Prostate gland (tissue), 2 donors: ENCODE data around the gene FUBP3. TPM values are rescaled to one million over a fixed set of nuclear protein-coding genes. Genes with fewer than 3 reads are reported as not detected.

Experiments
- DNase-seq: peaks from one replicate; pipeline ENCODE4 v3.0.0-alpha.2; 2019; ENCODE audit warnings: low spot score
- H3K27ac ChIP-seq, 2 donors: fragments of 200-600 bp; sonication (generic); 2 replicates each; pipeline ENCODE4 v1.5.1; 2017 to 2019
- H3K27me3 ChIP-seq: fragments of 200-600 bp; sonication (generic); replicated peaks from 2 replicates; pipeline ENCODE4 v1.5.1; 2019; ENCODE audit not compliant: insufficient read depth
- H3K36me3 ChIP-seq, 2 donors: fragments of 200-600 bp; sonication (generic); 1 replicate in 1 of 2; 2 replicates in 1 of 2; pipeline versions ENCODE4 v1.5.1 to v1.8.1; 2017 to 2019
- H3K4me1 ChIP-seq: fragments of 200-600 bp; sonication (generic); replicated peaks from 2 replicates; pipeline ENCODE4 v1.5.1; 2019
- H3K4me3 ChIP-seq, 2 donors: fragments of 200-600 bp; sonication (generic); 2 replicates each; pipeline ENCODE4 v1.5.1; 2017 to 2019
- H3K9me3 ChIP-seq: fragments of 200-600 bp; sonication (generic); 2 replicates; pipeline ENCODE4 v1.5.1; 2017
- CTCF ChIP-seq, 4 experiments: fragments of 200-600 bp in 2 of 4; fragments of 450-650 bp in 2 of 4; sonication (generic) in 2 of 4; IDR thresholded peaks; 1 replicate in 3 of 4; 2 replicates in 1 of 4; pipeline ENCODE4 v1.5.1; 2016 to 2019; ENCODE audit warnings: antibody characterized with exemption in 4 of 4, mild to moderate bottlenecking in 2 of 4, moderate library complexity in 2 of 4
- POLR2A ChIP-seq: fragments of 450-650 bp; IDR thresholded peaks from one replicate; pipeline ENCODE4 v1.6.1; 2016; ENCODE audit warnings: antibody characterized with exemption, mild to moderate bottlenecking
- POLR2AphosphoS5 ChIP-seq: sonication (generic); formaldehyde crosslinking; IDR thresholded peaks from one replicate; pipeline ENCODE4 v1.6.1; 2017; ENCODE audit warnings: antibody characterized with exemption
- WGBS: methylation state at CpG from one replicate; pipeline ENCODE4 v1.1.5; 2018; 5-methylcytosine and 5-hydroxymethylcytosine counted together
- intact Hi-C: fragments of 100-400 bp; cut with DNase I; formaldehyde crosslinking; loops from one replicate; pipeline ENCODE4 v1.14.2; 2022
- total RNA-seq, 2 donors: library from RNA; depleted of rRNA; stranded (reverse); fragments of >200 nt; gene quantifications; one replicate each; pipeline ENCODE4 v1.1.0, GENCODE V29; 2016

The FUBP3 gene
- total RNA-seq, 2 donors from 2014 or later: 40.4 to 111 TPM

GRCh38 chr9:130626249-130626996 is 47.0 kb downstream of the FUBP3 start:
- peaks cover 12 to 38% of the 10 kb centered on the region in 2 donors for H3K36me3 ChIP-seq
- TF ChIP-seq POLR2AphosphoS5 (no peak), POLR2A (no peak), CTCF (IDR thresholded peaks at IDR 0.05) (no peak)
- H3K9me3 ChIP-seq: no peaks in the 10 kb centered on the region
- H3K27ac ChIP-seq: no peak overlapping the region
- whole genome bisulfite sequencing: 81% methylated on average over 21 of the region's 21 CpGs
- H3K4me1 ChIP-seq: no peaks in the 10 kb centered on the region
- no peak overlapping the region for H3K4me3 ChIP-seq
- no peak for DNase-seq
- H3K27me3 ChIP-seq: no peaks in the 10 kb centered on the region
- intact Hi-C loops: no loop called here

GRCh38 chr9:130627051-130627450 is 47.7 kb downstream of the FUBP3 start:
- Histone ChIP-seq H3K27me3 (no peaks in the 10 kb centered on the region), H3K9me3 (no peaks in the 10 kb centered on the region), H3K4me3 (no peak overlapping the region), H3K27ac (no peak overlapping the region), H3K36me3 (peaks cover 12 to 43% of the 10 kb centered on the region in 2 donors), H3K4me1 (no peaks in the 10 kb centered on the region)
- TF ChIP-seq CTCF (IDR thresholded peaks at IDR 0.05) (no peak), POLR2AphosphoS5 (no peak), POLR2A (no peak)
- no peak for DNase-seq
- intact Hi-C loops: no loop called here
- 89% methylated on average over 10 of the region's 10 CpGs for WGBS

- peaks cover 12 to 43% of the 10 kb centered on the region in 2 donors for H3K36me3 ChIP-seq
- WGBS: 82% methylated on average over 23 of the region's 23 CpGs
- intact Hi-C loops: no loop called here
- no peaks in the 10 kb centered on the region for H3K27me3 ChIP-seq
- H3K4me1 ChIP-seq: no peaks in the 10 kb centered on the region
- no peak overlapping the region for H3K4me3 ChIP-seq
- H3K27ac ChIP-seq: no peak overlapping the region
- TF ChIP-seq CTCF (IDR thresholded peaks at IDR 0.05) (no peak), POLR2AphosphoS5 (no peak), POLR2A (no peak)
- DNase-seq: no peak
- H3K9me3 ChIP-seq: no peaks in the 10 kb centered on the region
Measured at GRCh38 chr9:130627896-130628792, 48.8 kb downstream of the FUBP3 start.

GRCh38 chr9:130629443-130630070 is 50.2 kb downstream of the FUBP3 start:
- H3K4me3 ChIP-seq: no peak overlapping the region
- WGBS: 72% methylated on average over 13 of the region's 13 CpGs
- no peaks in the 10 kb centered on the region for H3K4me1 ChIP-seq
- no peak overlapping the region for H3K27ac ChIP-seq
- no peaks in the 10 kb centered on the region for H3K9me3 ChIP-seq
- peaks cover 12 to 35% of the 10 kb centered on the region in 2 donors for H3K36me3 ChIP-seq
- intact Hi-C loops: no loop called here
- no peak for DNase-seq
- H3K27me3 ChIP-seq: no peaks in the 10 kb centered on the region
- TF ChIP-seq POLR2AphosphoS5 (no peak), CTCF (IDR thresholded peaks at IDR 0.05) (no peak), POLR2A (no peak)
